ENCODE results near the gene TCEANC2.

The TCEANC2 gene

GRCh38 chr1:54117815-54118563 lies 64.6 kb downstream of the TCEANC2 start:
- no peak for DNase-seq

GRCh38 chr1:54118704-54119103 lies 65.3 kb downstream of the TCEANC2 start:
- no peak for DNase-seq

- DNase-seq = no peak
Measured at GRCh38 chr1:54120018-54120697, 66.8 kb downstream of the TCEANC2 start.

- DNase-seq = no peak
Measured at GRCh38 chr1:54120698-54121481, 67.5 kb downstream of the TCEANC2 start.

- DNase-seq = no peak
Measured at GRCh38 chr1:54121482-54122134, 68.2 kb downstream of the TCEANC2 start.

- DNase-seq = no peak
Measured at GRCh38 chr1:54122135-54122751, 68.8 kb downstream of the TCEANC2 start.

- DNase-seq = no peak
Measured at GRCh38 chr1:54122992-54123391, 69.6 kb downstream of the TCEANC2 start.

GRCh38 chr1:54124472-54124871 lies 71.1 kb downstream of the TCEANC2 start:
- DNase-seq = no peak

- DNase-seq = no peak
Measured at GRCh38 chr1:54124906-54125305, 71.5 kb downstream of the TCEANC2 start.

GRCh38 chr1:54125386-54126070 lies 72.1 kb downstream of the TCEANC2 start:
- DNase-seq = no peak

GRCh38 chr1:54126271-54126815 lies 72.9 kb downstream of the TCEANC2 start:
- no peak for DNase-seq

GRCh38 chr1:54127594-54128300 lies 74.3 kb downstream of the TCEANC2 start:
- DNase-seq = no peak

- no peak for DNase-seq
Measured at GRCh38 chr1:54129858-54130257, 76.5 kb downstream of the TCEANC2 start.

- DNase-seq = no peak
Measured at GRCh38 chr1:54131419-54131818, 78.0 kb downstream of the TCEANC2 start.

GRCh38 chr1:54132495-54132894 lies 79.1 kb downstream of the TCEANC2 start:
- no peak for DNase-seq

- DNase-seq = no peak
Measured at GRCh38 chr1:54134295-54134694, 80.9 kb downstream of the TCEANC2 start.

GRCh38 chr1:54135436-54136120 lies 82.2 kb downstream of the TCEANC2 start:
- no peak for DNase-seq

GRCh38 chr1:54136269-54136896 lies 83.0 kb downstream of the TCEANC2 start:
- no peak for DNase-seq

- no peak for DNase-seq
Measured at GRCh38 chr1:54136963-54137533, 83.6 kb downstream of the TCEANC2 start.

Data from NCI-H187 treated with DMSO at 0.1 percent for 48 hours (cell line).